Mucosa of descending colon (tissue), 3 donors: ENCODE data around the gene ASIC1. TPM values are rescaled to one million over a fixed set of nuclear protein-coding genes. Genes with fewer than 3 reads are reported as not detected.

Experiments used
- ATAC-seq: fragments of 200-7000 bp; cut with Tn5 transposase; one replicate; pipeline ENCODE4 v1.9.1; 2020; ENCODE audit warnings: mild to moderate bottlenecking, moderate library complexity
- DNase-seq, 3 donors: peaks; one replicate each; pipeline ENCODE4 v3.0.0-alpha.2; 2020
- H3K36me3 ChIP-seq: fragments of 200-600 bp; one replicate; pipeline ENCODE4 v1.8.0; 2021; ENCODE audit warnings: low read depth, mild to moderate bottlenecking
- H3K4me1 ChIP-seq: fragments of 200-600 bp; one replicate; pipeline ENCODE4 v1.8.0; 2021; ENCODE audit warnings: low read depth, mild to moderate bottlenecking
- H3K4me3 ChIP-seq: fragments of 200-600 bp; one replicate; pipeline ENCODE4 v1.8.0; 2021; ENCODE audit warnings: mild to moderate bottlenecking
- H3K9me3 ChIP-seq: fragments of 200-600 bp; one replicate; pipeline ENCODE4 v1.8.0; 2021; ENCODE audit warnings: mild to moderate bottlenecking
- intact Hi-C, 2 donors: fragments of 100-400 bp; cut with DNase I in 1 of 2; cut with micrococcal nuclease in 1 of 2; formaldehyde crosslinking; loops; one replicate each; pipeline versions ENCODE4 v1.11.0 to v1.11.1; 2022; cut with DNase I, micrococcal nuclease
- total RNA-seq, 3 donors: library from RNA; stranded (reverse); fragmentation: NEBNext Ultra II Directional in 2 of 3; extraction: Animal tissue kit (Norgen Biotek cat#: 25700) in 2 of 3; gene quantifications; one replicate each; pipeline versions ENCODE4 v1.2.1 to v1.2.4, GENCODE V29; 2021 to 2023
- TF ChIP-seq, protein P1 (sequence below): fragments of 200-600 bp; IDR thresholded peaks from one replicate; pipeline ENCODE4 v1.8.0; 2022; ENCODE audit warnings: antibody characterized with exemption, mild to moderate bottlenecking
- donor health status: DM: no; HTN: no; CAD: no; lungs with moderate emphysema.
- donor health status: DM: no; HTN: no; CAD: no.
- donor health status: DM: no; HTN: yes; CAD: no.

ASIC1 gene
- total RNA-seq, 3 donors from 2014 or later: 0.35 to 9.9 (median 1.7) TPM

DNA sequence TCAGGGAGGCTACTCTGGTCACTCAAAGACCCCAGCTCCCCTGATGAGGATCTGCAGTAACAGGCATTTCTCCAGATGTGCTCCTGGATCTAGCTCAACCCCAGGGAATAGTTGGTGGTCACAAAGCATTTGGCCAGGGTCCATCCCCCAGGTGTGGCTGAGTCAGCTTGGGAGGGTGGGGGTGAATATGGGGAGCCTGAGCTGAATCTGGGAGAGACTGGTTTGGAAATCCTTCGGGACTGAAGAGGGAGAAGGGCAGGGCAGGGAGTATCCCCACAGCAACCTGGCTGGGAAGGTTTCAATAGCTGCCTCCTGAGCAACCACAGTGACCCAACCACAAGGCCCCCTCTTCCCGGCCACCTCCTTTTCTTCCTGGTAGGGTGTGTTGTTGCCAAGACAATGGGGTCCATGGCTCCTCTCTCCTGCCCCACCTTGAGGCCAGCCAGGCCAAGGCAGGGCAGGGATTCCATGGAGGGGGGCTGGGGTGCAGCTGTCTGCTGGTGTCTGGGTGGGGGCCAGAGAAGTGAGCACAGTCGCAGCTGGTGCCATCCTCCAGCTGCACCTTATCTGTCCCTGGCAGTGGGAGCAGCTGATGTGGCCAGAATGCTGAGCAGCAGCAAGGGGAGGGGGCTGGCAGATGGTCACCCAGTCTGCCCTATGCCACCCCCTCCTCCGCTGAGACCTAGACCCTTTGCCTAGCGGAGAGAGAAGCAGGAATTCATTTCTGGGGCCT lies 5.5 kb downstream of the ASIC1 start:
- TF ChIP-seq, protein P1, sequence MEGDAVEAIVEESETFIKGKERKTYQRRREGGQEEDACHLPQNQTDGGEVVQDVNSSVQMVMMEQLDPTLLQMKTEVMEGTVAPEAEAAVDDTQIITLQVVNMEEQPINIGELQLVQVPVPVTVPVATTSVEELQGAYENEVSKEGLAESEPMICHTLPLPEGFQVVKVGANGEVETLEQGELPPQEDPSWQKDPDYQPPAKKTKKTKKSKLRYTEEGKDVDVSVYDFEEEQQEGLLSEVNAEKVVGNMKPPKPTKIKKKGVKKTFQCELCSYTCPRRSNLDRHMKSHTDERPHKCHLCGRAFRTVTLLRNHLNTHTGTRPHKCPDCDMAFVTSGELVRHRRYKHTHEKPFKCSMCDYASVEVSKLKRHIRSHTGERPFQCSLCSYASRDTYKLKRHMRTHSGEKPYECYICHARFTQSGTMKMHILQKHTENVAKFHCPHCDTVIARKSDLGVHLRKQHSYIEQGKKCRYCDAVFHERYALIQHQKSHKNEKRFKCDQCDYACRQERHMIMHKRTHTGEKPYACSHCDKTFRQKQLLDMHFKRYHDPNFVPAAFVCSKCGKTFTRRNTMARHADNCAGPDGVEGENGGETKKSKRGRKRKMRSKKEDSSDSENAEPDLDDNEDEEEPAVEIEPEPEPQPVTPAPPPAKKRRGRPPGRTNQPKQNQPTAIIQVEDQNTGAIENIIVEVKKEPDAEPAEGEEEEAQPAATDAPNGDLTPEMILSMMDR: no peak
- H3K4me1 ChIP-seq: no peaks in the 10 kb centered on the region
- no peak overlapping the region for H3K4me3 ChIP-seq
- intact Hi-C loops: loop anchor here in 1 of 2 donors (5.0 kb wide), 1 partner anchor 91 kb away; the partner anchor contains the start of gene AQP6
- no peaks in the 10 kb centered on the region for H3K9me3 ChIP-seq
- DNase-seq (peak in 1 of 3 donors; percentile 17), ATAC-seq (no peak)
- no peaks in the 10 kb centered on the region for H3K36me3 ChIP-seq

DNA sequence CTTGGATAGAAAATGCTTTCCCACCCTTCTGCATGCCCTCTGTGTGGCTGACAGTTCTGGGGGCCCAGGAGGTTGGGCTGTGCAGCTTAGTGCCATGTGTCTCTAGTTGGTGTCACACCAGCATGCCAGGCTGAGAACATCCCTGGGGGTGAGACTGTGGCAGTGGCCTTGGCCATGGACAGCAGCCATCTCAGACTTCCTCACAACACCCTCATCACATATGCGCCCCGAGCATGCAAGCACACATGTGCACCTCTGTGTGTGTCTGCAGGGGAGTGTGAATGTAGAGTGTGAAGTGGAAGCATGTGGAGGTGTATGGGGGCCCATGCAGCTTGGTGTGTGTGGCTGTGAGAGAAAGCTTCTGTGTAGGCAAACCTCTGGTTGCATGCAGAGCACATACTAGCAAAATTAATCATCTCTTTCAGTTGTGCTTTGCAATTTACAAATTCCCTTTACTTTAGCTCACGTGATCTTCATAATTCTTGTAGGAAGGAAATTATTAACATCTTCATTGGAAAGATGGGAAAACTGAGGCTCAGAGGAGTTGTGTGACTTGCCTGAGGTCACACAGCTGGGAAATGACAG lies 8.4 kb downstream of the ASIC1 start:
- peak in 1 of 3 donors; percentile 12 for DNase-seq
- peaks cover 3% of the 10 kb centered on the region for H3K4me1 ChIP-seq
- H3K4me3 ChIP-seq: no peak overlapping the region
- no peak for ATAC-seq
- intact Hi-C loops: no loop called here
- TF ChIP-seq, protein P1: no peak
- no peaks in the 10 kb centered on the region for H3K9me3 ChIP-seq
- no peaks in the 10 kb centered on the region for H3K36me3 ChIP-seq

DNA sequence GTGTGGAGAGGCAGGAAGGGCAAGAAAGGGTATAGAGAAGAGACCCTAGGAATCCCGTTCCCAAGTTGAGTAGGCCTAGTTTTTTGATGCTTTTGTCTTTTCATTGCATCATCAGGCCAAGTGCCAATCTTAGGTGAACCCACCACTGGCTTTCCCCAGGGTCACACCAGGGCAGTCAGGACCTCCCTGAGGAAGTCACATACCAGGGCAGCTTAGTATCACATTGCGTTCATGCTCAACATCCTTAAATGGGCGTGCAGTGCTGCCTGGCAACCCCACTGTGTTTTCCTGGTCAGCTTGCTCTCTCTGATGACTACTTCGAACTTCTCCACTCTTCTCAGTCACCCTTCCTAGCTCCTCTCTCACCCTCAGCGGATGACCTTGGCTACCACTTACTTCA lies 9.0 kb downstream of the ASIC1 start:
- DNase-seq: peak in 1 of 3 donors; percentile 42
- no peak overlapping the region for H3K4me3 ChIP-seq
- peak; percentile 14 for ATAC-seq
- H3K4me1 ChIP-seq: peaks cover 3% of the 10 kb centered on the region
- intact Hi-C loops: no loop called here
- TF ChIP-seq, protein P1: no peak
- H3K9me3 ChIP-seq: no peaks in the 10 kb centered on the region
- no peaks in the 10 kb centered on the region for H3K36me3 ChIP-seq

DNA sequence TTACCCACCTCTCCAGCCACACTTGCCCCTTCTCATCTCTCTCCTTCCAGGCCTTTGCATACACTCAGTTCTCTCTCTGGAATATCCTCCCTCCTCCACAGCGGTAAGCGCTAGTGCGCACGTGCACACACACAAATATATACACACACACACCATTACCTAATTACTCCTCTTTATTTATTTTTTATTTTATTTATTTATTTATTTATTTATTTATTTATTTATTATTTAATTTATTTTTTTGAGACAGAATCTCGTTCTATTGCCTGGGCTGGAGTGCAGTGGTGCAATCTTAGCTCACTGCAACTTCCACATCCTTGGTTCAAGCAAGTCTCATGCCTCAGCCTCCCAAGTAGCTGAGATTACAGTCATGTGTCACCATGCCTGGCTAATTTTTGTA lies 11.7 kb downstream of the ASIC1 start:
- ATAC-seq (no peak), DNase-seq (peak in 1 of 3 donors; percentile 5)
- H3K36me3 ChIP-seq: no peaks in the 10 kb centered on the region
- H3K9me3 ChIP-seq: no peaks in the 10 kb centered on the region
- peaks cover 3% of the 10 kb centered on the region for H3K4me1 ChIP-seq
- intact Hi-C loops: no loop called here
- TF ChIP-seq, protein P1: no peak
- H3K4me3 ChIP-seq: no peak overlapping the region

DNA sequence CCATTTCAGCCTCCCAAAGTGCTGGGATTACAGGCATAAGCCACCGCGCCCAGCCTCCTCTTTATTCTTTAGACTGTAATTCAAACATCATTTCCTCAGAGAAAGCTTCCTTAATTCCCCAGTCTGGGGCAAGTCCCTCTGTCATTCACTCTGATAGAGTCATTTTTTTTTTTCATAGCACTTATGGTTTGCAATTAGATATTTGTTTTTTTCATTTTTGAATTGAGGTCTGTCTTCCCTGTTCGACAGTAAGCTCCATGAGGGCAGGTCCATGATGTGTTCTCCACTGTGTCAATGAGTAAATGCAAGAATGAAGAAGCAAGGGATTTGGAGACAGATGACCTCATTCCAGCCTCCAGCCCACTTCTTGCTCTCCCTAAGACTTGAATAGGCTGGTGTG lies 12.1 kb downstream of the ASIC1 start:
- DNase-seq (no peak), ATAC-seq (no peak)
- intact Hi-C loops: no loop called here
- TF ChIP-seq, protein P1: no peak
- Histone ChIP-seq H3K4me1 (peaks cover 3% of the 10 kb centered on the region), H3K4me3 (no peak overlapping the region), H3K9me3 (no peaks in the 10 kb centered on the region), H3K36me3 (no peaks in the 10 kb centered on the region)
